HG02970 (cell line): Measurements from ENCODE around the gene ERRFI1.

Experiments used
- ATAC-seq: cut with Tn5 transposase; IDR thresholded peaks from one replicate; pipeline ENCODE4 v1.9.1; 2021; ENCODE audit warnings: mild to moderate bottlenecking, moderate library complexity, moderate number of reproducible peaks; ENCODE audit not compliant: unreplicated experiment, low FRiP score

ERRFI1 gene

DNA sequence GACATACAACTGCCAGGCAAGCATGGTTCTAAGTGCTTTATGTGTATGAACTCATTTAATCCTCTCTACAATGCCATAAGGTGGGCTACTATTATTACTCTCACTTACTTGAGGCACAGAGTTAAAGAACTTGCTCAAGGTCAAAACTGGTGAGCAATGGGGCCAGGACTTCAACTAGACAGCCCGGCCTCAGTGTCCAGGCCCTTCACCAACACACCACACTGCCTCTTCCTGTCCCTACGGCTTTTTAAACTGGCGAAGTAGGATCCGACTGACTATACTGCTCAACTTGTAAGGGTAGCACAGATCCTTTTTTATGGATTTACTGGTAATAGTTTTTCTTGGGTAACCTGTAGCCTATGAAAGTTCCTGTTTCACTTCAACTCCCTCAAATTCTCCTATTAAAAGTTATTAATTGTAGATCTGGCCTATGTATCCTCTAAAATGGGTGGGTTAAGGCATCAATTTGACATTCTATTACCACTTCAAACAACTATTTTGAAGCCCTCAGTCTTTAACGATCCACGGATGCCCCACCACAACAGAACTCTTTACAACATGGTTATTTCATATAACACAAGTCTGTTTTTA, 4.3 kb downstream of the ERRFI1 start:
- no peak for ATAC-seq

GRCh38 chr1:8020032-8020431, 6.1 kb downstream of the ERRFI1 start:
- no peak for ATAC-seq

DNA sequence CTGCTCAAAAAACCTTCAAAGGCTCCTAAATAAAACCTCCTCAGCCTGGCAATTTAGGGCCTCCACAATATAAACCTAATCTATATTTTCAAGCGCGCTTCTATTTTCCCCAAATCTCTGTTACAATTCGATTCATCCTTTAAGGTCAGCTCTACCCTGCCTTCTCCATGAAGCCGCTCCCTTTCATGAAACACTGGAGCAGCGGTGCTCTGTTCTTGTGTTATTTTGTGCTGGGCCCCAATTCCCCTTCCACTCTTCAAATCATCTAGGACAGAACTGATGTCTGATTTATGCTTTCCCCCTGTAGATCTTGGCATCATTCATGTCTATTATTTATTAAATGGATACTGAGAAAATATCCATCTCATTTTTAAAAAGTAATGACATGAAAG, 6.9 kb downstream of the ERRFI1 start:
- ATAC-seq, result no peak

GRCh38 chr1:8018492-8019228, 7.4 kb downstream of the ERRFI1 start:
- no peak for ATAC-seq

DNA sequence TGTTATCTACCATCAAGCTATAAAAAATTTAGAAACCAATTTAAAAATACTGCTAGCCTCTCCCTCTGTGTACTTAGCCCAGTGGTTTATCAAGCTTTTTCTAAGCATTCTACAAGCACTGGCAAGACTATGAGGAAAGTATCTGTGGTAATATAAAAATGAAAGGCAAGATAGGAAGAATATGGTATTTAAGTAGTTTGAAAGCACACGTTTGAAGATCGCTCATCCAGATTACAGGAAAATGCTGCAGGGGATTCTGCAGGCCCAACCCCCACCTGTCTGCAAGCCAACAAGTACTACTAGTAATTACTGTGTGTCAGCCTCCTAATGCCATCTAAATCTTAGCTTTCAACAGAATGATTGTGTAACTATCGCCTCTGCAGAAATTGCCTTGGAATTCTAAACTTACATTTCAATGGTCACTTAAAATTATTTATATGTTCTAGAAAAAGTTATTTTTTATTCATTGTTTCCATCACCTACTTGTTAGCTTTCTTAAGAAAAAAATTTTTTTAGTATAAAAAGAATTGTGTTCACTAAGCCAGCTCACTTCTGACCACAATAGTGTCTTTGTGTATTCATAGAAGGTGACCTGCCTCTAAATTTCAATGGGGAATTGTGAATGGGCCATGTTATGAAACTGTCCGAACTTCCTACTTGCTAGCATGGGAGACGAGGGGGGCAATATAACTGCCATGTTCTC, 8.5 kb downstream of the ERRFI1 start:
- ATAC-seq, result no peak

DNA sequence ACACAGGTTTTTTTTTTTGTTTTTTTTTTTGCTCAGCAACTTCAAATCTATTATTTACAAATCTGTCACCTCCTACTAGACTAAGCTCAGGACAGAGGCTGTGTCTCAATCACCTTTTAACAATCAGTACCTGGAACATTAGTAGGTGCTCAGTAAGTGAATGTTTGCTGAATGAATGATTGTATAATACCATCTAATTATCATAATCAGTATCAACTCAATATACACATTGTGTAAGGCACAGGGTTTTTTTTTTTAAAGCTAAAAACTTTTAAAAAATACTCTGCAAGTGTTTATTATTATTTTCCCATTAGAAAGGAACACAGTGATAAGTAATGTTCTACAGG, 9.2 kb downstream of the ERRFI1 start:
- ATAC-seq, result no peak

DNA sequence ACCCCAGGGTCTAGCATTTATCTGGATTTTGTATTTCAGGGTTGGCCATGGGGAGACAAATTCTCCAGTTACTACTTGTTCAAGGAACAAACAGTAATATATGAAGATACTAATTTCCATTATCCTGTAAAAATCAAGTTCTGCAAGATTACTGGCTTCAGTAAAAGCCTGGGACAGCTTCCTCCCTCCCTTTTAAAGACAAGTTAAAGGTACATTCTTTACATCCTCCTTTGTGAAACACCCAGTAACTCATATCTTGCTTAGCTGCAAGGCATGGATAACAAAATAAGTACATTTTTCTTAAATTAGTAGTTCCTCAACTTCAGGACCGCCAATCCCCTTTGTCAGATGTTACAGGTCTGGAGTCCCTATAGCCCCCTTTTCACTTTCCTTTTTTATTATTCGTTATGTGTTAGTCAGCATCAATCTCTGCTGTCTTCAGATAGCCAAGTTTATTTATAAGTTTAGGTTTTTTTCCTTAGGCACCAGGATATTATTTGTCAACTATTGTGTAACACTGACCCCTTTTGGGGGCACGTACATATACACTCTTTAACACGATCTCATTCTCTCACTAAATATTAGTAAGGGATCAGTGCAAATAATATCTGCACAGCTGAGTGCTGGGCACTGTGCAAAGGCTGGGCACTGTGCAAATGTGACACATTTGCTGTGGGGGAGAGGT, 9.8 kb downstream of the ERRFI1 start:
- ATAC-seq, result no peak

GRCh38 chr1:8015809-8016165, 10.3 kb downstream of the ERRFI1 start:
- ATAC-seq, result no peak

GRCh38 chr1:8015036-8015808, 10.9 kb downstream of the ERRFI1 start:
- ATAC-seq, result no peak

DNA sequence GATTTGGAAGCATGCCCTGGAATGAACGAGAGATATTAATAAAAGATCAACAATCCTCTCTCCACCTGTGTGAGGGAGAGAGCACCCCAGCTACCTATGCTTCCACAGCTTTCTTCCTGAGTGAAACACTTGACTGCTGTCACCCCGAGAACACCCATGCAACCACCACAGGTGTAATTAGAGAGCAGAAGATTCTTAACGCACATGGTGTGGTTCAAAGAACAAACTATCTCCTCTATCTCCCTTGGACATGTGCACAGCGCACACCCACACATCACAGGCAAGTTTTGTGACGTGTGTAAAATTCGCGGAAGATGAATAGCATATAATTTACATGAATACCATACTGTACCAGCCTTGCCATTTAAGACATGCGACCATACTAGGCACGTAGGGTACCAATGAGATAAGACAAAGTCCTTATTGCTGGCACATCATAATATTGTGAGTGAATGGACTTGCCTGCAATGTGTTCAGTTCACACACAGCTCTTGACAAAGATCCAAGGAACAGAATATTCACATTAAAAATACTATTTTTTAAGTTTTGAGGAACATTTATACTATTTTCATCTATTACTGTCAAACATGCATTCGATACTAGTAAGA, 11.6 kb downstream of the ERRFI1 start:
- no peak for ATAC-seq

- ATAC-seq, result no peak
Measured at GRCh38 chr1:8013800-8014199, 12.3 kb downstream of the ERRFI1 start.

DNA sequence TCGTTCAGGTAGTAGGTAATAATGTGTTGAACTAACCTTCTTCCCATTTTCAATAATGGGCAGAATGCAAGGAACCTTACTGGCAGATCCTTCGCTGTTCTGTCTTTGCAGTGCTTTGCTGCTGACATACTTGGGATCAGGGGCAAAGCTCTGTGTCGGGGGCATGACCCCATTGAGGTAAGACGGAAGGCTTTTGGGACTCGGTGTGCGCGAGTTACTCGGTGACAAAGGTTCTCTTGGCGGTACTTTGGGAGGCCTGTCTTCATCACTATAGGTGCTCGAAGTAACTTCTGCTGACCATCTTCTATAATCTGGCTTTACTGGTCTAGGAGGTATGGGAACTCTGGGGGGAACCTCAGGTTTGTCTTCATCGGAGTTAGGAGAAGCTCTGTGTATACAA, 12.7 kb downstream of the ERRFI1 start:
- no peak for ATAC-seq

DNA sequence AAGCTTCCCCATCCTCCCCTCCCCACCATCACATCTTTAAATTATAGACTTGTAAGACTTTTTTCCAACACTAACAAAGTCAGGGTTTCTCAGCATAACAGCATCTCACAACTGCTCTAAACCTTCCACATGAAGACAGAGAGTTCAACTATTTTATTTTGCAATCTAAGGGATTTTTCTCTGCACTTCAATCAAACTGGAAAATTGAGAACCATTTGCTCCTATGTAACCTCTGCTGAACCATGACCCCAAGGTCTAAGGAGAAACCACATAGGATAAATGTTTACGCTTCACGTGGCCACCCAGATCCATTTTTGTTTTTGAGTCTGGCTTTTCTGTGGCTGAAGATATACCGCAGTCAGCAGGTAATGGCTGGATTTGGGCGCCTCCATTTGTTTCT, 13.2 kb downstream of the ERRFI1 start:
- no peak for ATAC-seq

- ATAC-seq, result no peak
Measured at GRCh38 chr1:8011923-8012858, 13.9 kb downstream of the ERRFI1 start.

DNA sequence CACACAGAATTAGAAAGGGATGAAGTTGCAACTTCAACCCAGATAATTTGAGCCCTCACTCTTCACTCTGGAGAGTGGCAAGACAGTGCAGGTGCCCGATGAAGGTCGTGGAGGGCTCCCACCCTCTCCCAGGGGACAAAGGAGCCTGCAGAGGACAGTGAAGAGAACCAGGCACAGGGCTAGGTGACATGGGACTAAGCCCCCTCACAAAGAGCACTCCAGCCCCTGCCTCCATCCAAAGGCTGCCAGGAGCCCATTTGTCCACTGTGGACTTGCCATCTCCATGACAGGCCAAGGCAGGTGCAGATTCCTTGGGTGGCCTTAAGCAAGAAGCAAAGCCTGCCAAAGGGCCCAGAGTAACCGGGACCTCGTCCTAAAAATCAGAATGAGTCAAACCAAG, 15.1 kb downstream of the ERRFI1 start:
- no peak for ATAC-seq

DNA sequence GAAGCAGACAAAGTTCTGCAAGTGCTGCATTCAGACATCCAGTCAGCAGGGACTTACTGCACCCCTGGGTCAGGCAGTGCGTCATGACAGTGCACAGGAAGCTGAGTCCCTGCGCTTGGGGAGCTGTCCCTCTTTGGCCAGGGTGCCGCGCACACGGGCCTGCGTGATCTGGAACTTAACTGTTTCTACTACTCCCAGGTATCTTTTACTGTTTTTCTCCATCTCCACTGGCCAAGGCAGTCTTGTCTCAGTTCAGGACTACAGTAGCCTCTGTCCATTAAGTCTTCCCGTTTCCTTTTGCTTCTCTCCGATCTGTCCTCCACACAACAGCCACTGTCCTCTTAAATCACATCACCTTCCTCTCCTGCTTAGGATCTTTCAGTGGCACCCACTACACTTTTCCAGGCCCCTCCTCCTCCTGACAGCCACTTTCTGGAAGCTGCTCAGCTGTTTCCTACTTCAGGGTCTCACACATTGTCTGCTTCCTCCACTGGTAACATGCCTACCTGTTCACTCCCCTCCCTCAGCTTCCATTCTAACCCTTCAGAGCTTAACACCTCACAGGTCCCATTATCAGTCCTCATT, 15.9 kb downstream of the ERRFI1 start:
- ATAC-seq, result no peak

- no peak for ATAC-seq
Measured at GRCh38 chr1:8009043-8010002, 16.8 kb downstream of the ERRFI1 start.
